Fibroblast of pulmonary artery (primary cell): ENCODE data around the gene KRTAP4-16.
"Not testable (repeated sequence)": the region's sequence is repeated elsewhere in the genome, so short reads cannot be mapped to it uniquely, and the experiment has no call there.

ENCODE experiments used
- DNase-seq: peaks from one replicate; pipeline ENCODE4 v3.0.0-alpha.2; 2010; ENCODE audit warnings: low read depth
- H3K4me3 ChIP-seq: replicated peaks from 2 replicates; pipeline ENCODE4 v1.5.1; 2011; ENCODE audit warnings: low read depth, mild to moderate bottlenecking, control low read depth, low read length, moderate library complexity
- CTCF ChIP-seq: IDR thresholded peaks from 2 replicates; pipeline ENCODE4 v1.5.1; 2011; ENCODE audit warnings: mild to moderate bottlenecking, control low read depth, low read length, inconsistent platforms; ENCODE audit errors: missing control alignments

KRTAP4-16 gene

GRCh38 chr17:41116297-41116696 is 14.3 kb upstream of the KRTAP4-16 start:
- TF ChIP-seq CTCF, result no peak
- no peak for DNase-seq
- no peak overlapping the region for H3K4me3 ChIP-seq

GRCh38 chr17:41111151-41111885 is 9.3 kb upstream of the KRTAP4-16 start:
- TF ChIP-seq CTCF, result no peak
- no peak for DNase-seq
- no peak overlapping the region for H3K4me3 ChIP-seq

- not testable (repeated sequence) for H3K4me3 ChIP-seq, DNase-seq
Measured at GRCh38 chr17:41108728-41109386, 6.8 kb upstream of the KRTAP4-16 start.

GRCh38 chr17:41107941-41108450 is 6.0 kb upstream of the KRTAP4-16 start:
- DNase-seq, result no peak
- no peak for TF ChIP-seq CTCF
- H3K4me3 ChIP-seq, result no peak overlapping the region

GRCh38 chr17:41105347-41105746 is 3.3 kb upstream of the KRTAP4-16 start, which contains the start of gene KRTAP4-9:
TSS of gene KRTAP4-9 (plus strand) at chr17:41105389. CDS start at chr17:41105389, 0 bp downstream.
- H3K4me3 ChIP-seq, DNase-seq: not testable (repeated sequence)

GRCh38 chr17:41104386-41105038 is 2.5 kb upstream of the KRTAP4-16 start:
- not testable (repeated sequence) for DNase-seq, H3K4me3 ChIP-seq

GRCh38 chr17:41103896-41104295 is 1.9 kb upstream of the KRTAP4-16 start:
- TF ChIP-seq CTCF, result no peak
- no peak overlapping the region for H3K4me3 ChIP-seq
- no peak for DNase-seq

- peak; percentile 8 for DNase-seq
- H3K4me3 ChIP-seq, result not testable (repeated sequence)
Measured at GRCh38 chr17:41099682-41100480, 2.1 kb downstream of the KRTAP4-16 start.
